Naive thymus-derived CD8-positive, alpha-beta T cell (primary cell): ENCODE measurements around the gene PLXDC1. TPM values are rescaled to one million over a fixed set of nuclear protein-coding genes. Genes with fewer than 3 reads are reported as not detected.
"Not testable (repeated sequence)": the region's sequence is repeated elsewhere in the genome, so short reads cannot be mapped to it uniquely, and the experiment has no call there.

Experiments
- ATAC-seq, 2 donors: fragments of 150-1000 bp; cut with Tn5 transposase in 1 of 2; sonication (Bioruptor Pico), chemical (Tn5 transposase) in 1 of 2; 1 replicate in 1 of 2; 2 replicates in 1 of 2; pipeline ENCODE4 v1.10.0; 2021; ENCODE audit warnings: mild to moderate bottlenecking in 2 of 2, moderate library complexity in 2 of 2
- POLR2A ChIA-PET: fragments of 350-600 bp; sonication (Branson Sonifier 250); formaldehyde crosslinking; loops from one replicate; lab custom pipeline; 2021; ENCODE audit warnings: antibody characterized with exemption; lab: Charles Lee
- DNase-seq, 10 donors: peaks; one replicate each; pipeline versions ENCODE4 v3.0.0 to v3.0.0-alpha.2; 2020 to 2022
- H3K27ac Mint-ChIP-seq, 10 donors: one replicate each; pipeline ENCODE4 v1.8.0; 2020 to 2022; ENCODE audit warnings: mild to moderate bottlenecking in 10 of 10, mixed read lengths in 10 of 10, moderate library complexity in 4 of 10, inconsistent platforms in 1 of 10
- H3K27me3 Mint-ChIP-seq, 5 donors: one replicate each; pipeline ENCODE4 v1.8.0; 2021 to 2022; ENCODE audit warnings: mixed read lengths in 5 of 5
- H3K36me3 Mint-ChIP-seq, 3 donors: one replicate each; pipeline ENCODE4 v1.8.0; 2020 to 2022; ENCODE audit warnings: mixed read lengths in 3 of 3, mild to moderate bottlenecking in 2 of 3, inconsistent platforms in 1 of 3
- H3K4me1 Mint-ChIP-seq, 4 donors: one replicate each; pipeline ENCODE4 v1.8.0; 2021 to 2022; ENCODE audit warnings: mixed read lengths in 4 of 4
- H3K4me3 Mint-ChIP-seq, 10 donors: one replicate each; pipeline ENCODE4 v1.8.0; 2020 to 2022; ENCODE audit warnings: mild to moderate bottlenecking in 10 of 10, mixed read lengths in 10 of 10, moderate library complexity in 6 of 10, inconsistent platforms in 1 of 10
- H3K9me3 Mint-ChIP-seq, 9 donors: one replicate each; pipeline ENCODE4 v1.8.0; 2020 to 2022; ENCODE audit warnings: mixed read lengths in 9 of 9, mild to moderate bottlenecking in 3 of 9, inconsistent platforms in 1 of 9, moderate library complexity in 1 of 9
- polyA plus RNA-seq, 3 donors: library from polyadenylated mRNA; unstranded; fragments of 300-500 nt; fragmentation: Illumina TruSeq; gene quantifications; one replicate each; pipeline ENCODE4 v1.2.3, GENCODE V29; 2021
- total RNA-seq, 8 experiments: library from RNA in 2 of 8; stranded (reverse) in 2 of 8; gene quantifications; one replicate each; pipeline ENCODE4 v1.2.3 and lab custom pipeline; 2021 to 2026

Gene PLXDC1
- total and polyA plus RNA-seq, 5 experiments from 2014 or later = 14.0 to 37.3 (median 23.6) TPM

- H3K27me3 Mint-ChIP-seq, H3K4me3 Mint-ChIP-seq, ATAC-seq, H3K9me3 Mint-ChIP-seq, H3K27ac Mint-ChIP-seq, H3K36me3 Mint-ChIP-seq, DNase-seq: not testable (repeated sequence)
- POLR2A ChIA-PET = interaction anchor here (0.7 kb wide), 1 partner anchor 46 kb away, joined by 5 read pairs; no protein-coding TSS in a partner anchor
- peaks cover 10 to 16% (median 14%) of the 10 kb centered on the region in 4 donors for H3K4me1 Mint-ChIP-seq
These were observed 29.5 kb downstream of the PLXDC1 start for GRCh38 chr17:39121919-39122318.

- Mint-ChIP-seq H3K4me3 (peak overlapping the region in 1 of 10 donors; percentile 29), H3K4me1 (peaks cover 12 to 17% (median 16%) of the 10 kb centered on the region in 4 donors), H3K27me3 (no peaks in the 10 kb centered on the region), H3K27ac (peak overlapping the region in 4 of 10 donors; percentile 40 to 56 (median 46)), H3K9me3 (no peaks in the 10 kb centered on the region), H3K36me3 (peaks cover 0 to 5% (median 5%) of the 10 kb centered on the region in 3 donors)
- no peak for DNase-seq
- POLR2A ChIA-PET = no interaction called here
- ATAC-seq = no peak
These were observed 32.6 kb downstream of the PLXDC1 start for GRCh38 chr17:39118674-39119419.

DNA sequence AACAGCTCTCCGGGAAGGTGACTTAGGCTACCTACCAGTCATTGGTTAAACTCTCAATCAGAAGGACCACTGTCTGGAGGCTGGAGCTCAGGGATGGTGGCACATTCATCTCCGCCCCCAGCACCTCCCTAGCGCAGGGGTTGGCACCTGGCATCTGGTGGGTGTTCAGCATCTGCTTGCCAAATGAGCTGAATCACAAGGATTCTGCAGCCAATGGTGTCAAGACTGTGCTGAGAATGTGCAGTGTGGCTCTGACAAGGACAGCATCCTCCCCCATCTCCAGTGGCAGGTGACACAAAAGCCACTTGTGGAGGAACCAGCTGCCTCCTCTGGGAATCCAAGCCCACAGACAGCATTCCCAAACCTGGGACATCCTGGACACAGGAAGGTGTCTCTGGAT is 35.2 kb downstream of the PLXDC1 start:
- peaks cover 13 to 17% (median 16%) of the 10 kb centered on the region in 4 donors for H3K4me1 Mint-ChIP-seq
- H3K36me3 Mint-ChIP-seq = peaks cover 0 to 5% (median 0%) of the 10 kb centered on the region in 3 donors
- DNase-seq = no peak
- H3K9me3 Mint-ChIP-seq = no peaks in the 10 kb centered on the region
- ATAC-seq = no peak
- H3K4me3 Mint-ChIP-seq = no peak overlapping the region
- no peaks in the 10 kb centered on the region for H3K27me3 Mint-ChIP-seq
- no peak overlapping the region for H3K27ac Mint-ChIP-seq
- POLR2A ChIA-PET = no interaction called here

DNA sequence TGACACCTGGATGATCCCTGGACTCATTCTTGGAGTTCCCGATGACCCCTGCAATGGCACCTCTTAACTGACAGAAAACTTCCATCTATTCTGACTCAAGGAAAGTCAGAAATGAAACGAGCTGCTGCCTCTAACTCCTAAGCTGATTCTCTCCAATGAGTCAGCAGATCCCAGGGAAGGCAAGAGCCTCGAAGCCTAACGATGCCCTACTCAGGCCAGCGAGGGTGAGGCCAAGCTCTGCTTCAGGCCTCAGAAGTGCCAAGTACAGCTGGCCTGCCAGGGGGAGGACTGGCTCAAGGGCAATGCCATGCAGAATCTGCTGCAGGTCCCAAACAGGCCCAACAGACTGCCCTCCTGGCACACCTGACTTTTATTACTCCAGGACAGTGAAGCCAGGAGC is 36.3 kb downstream of the PLXDC1 start:
- Mint-ChIP-seq H3K9me3 (no peaks in the 10 kb centered on the region), H3K27ac (peak overlapping the region in 2 of 10 donors; percentile 41 to 57), H3K27me3 (no peaks in the 10 kb centered on the region), H3K36me3 (peaks cover 0 to 5% (median 0%) of the 10 kb centered on the region in 3 donors), H3K4me3 (no peak overlapping the region), H3K4me1 (peaks cover 13 to 27% (median 20%) of the 10 kb centered on the region in 4 donors)
- POLR2A ChIA-PET = interaction anchor here (1.7 kb wide), 1 partner anchor 9 kb away, joined by 6 read pairs; no protein-coding TSS in a partner anchor
- DNase-seq (no peak), ATAC-seq (no peak)

DNA sequence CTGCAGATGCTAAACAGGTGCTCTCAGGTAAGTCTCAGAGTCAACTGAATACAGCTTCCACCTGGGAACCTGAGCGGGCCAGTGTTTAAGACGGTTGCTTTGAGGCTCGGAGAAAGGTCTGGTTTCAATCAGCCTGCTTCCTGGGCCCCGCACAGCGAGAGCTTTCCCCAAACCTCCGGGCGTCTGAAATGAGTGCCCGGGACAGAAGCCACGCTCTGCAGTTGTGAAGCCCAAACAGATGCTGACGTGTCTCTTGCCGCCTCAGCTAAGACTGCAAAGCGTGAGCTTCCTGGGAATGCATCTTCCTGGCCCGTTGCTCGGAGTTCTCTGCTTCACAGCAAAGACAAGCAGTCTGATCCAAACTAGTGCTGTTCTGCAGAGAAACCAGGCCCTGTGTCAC is 36.7 kb downstream of the PLXDC1 start:
- H3K27me3 Mint-ChIP-seq = no peaks in the 10 kb centered on the region
- POLR2A ChIA-PET = interaction anchor here (0.5 to 1.7 kb wide), 3 partner anchors 9 to 17 kb away, joined by 4 to 6 read pairs (median 5); no protein-coding TSS in a partner anchor
- H3K27ac Mint-ChIP-seq = peak overlapping the region in 1 of 10 donors; percentile 38
- H3K4me3 Mint-ChIP-seq = no peak overlapping the region
- peaks cover 0 to 5% (median 0%) of the 10 kb centered on the region in 3 donors for H3K36me3 Mint-ChIP-seq
- H3K9me3 Mint-ChIP-seq = no peaks in the 10 kb centered on the region
- peaks cover 13 to 31% (median 21%) of the 10 kb centered on the region in 4 donors for H3K4me1 Mint-ChIP-seq
- DNase-seq = no peak
- ATAC-seq = no peak

- peaks cover 0 to 5% (median 0%) of the 10 kb centered on the region in 3 donors for H3K36me3 Mint-ChIP-seq
- peak overlapping the region in 1 of 10 donors; percentile 38 for H3K27ac Mint-ChIP-seq
- no peak for DNase-seq
- no peak overlapping the region for H3K4me3 Mint-ChIP-seq
- H3K9me3 Mint-ChIP-seq = no peaks in the 10 kb centered on the region
- no peaks in the 10 kb centered on the region for H3K27me3 Mint-ChIP-seq
- ATAC-seq = no peak
- H3K4me1 Mint-ChIP-seq = peaks cover 10 to 31% (median 18%) of the 10 kb centered on the region in 4 donors
- POLR2A ChIA-PET = interaction anchor here (0.6 kb wide), 1 partner anchor 15 kb away, joined by 4 read pairs; no protein-coding TSS in a partner anchor
These were observed 37.6 kb downstream of the PLXDC1 start for GRCh38 chr17:39113871-39114270.

GRCh38 chr17:39110435-39111136 is 40.9 kb downstream of the PLXDC1 start:
- H3K36me3 Mint-ChIP-seq = peaks cover 3 to 5% (median 4%) of the 10 kb centered on the region in 3 donors
- POLR2A ChIA-PET = interaction anchor here (0.6 to 1.2 kb wide), 2 partner anchors 13 to 123 kb away, joined by 3 to 5 read pairs; no protein-coding TSS in a partner anchor
- no peak for ATAC-seq
- no peaks in the 10 kb centered on the region for H3K9me3 Mint-ChIP-seq
- peak overlapping the region in 4 of 10 donors; percentile 52 to 86 (median 62) for H3K27ac Mint-ChIP-seq
- no peaks in the 10 kb centered on the region for H3K27me3 Mint-ChIP-seq
- no peak overlapping the region for H3K4me3 Mint-ChIP-seq
- no peak for DNase-seq
- H3K4me1 Mint-ChIP-seq = peaks cover 0 to 20% (median 15%) of the 10 kb centered on the region in 4 donors

DNA sequence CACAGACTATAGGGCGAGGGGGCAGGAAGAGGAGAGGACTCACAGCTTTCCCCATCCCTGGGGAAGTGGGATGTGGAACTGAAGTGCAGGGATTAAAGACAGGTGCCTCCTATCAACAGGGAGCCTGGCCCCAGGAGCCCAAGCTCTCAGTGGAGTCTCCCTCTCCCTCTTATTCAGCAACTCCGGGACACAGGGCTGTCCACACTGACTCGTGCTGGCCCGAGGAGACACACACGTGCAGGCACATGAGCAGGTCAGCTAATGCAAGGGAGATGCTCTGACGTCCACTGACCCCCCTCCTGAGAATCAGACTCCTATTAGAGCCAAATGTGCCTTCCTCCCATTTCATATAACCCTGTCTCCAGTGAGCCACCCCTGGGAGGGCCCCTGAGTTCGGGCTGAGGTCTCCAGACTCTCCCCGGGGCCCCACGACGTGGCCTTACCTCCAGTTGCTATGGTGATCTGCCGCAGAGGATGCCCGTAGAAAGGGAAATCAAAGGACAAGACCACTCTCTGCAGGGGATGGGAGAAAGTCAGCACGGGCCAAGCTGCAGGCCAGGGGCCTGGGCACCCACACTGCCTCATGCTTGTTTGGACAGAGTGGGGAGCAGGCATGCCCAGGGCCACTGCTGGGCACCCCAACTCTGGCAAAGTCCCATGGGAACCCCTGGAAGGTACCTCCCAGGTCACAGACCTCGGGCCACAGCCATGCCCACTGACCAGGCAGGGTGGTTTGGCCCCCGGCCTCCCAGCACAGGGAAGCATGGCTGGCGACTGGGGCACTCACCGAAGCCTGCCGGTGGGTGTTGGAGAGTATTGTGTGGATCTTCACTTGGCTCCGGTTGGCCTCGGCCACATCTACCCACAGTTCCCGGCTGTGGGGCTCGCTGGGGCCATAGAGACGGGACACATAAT is 42.7 kb downstream of the PLXDC1 start:
- Mint-ChIP-seq H3K9me3 (no peaks in the 10 kb centered on the region), H3K4me3 (no peak overlapping the region), H3K27me3 (no peaks in the 10 kb centered on the region), H3K27ac (peak overlapping the region in 4 of 10 donors; percentile 13 to 53 (median 35)), H3K36me3 (peaks cover 0 to 7% (median 3%) of the 10 kb centered on the region in 3 donors), H3K4me1 (peaks cover 0 to 15% (median 14%) of the 10 kb centered on the region in 4 donors)
- ATAC-seq = no peak
- no peak for DNase-seq
- POLR2A ChIA-PET = interaction anchor here (0.5 kb wide), 1 partner anchor 51 kb away, joined by 7 read pairs; no protein-coding TSS in a partner anchor

- ATAC-seq = no peak
- Mint-ChIP-seq H3K9me3 (no peaks in the 10 kb centered on the region), H3K4me3 (no peak overlapping the region), H3K36me3 (peaks cover 0 to 7% (median 3%) of the 10 kb centered on the region in 3 donors), H3K27ac (peak overlapping the region in 3 of 10 donors; percentile 35 to 79 (median 41)), H3K27me3 (no peaks in the 10 kb centered on the region), H3K4me1 (peaks cover 0 to 15% (median 13%) of the 10 kb centered on the region in 4 donors)
- POLR2A ChIA-PET = no interaction called here
- DNase-seq = no peak
These were observed 43.5 kb downstream of the PLXDC1 start for GRCh38 chr17:39107973-39108372.

GRCh38 chr17:39107155-39107554 is 44.3 kb downstream of the PLXDC1 start:
- Mint-ChIP-seq H3K27me3 (no peaks in the 10 kb centered on the region), H3K4me3 (no peak overlapping the region), H3K36me3 (peaks cover 0 to 7% (median 3%) of the 10 kb centered on the region in 3 donors), H3K27ac (peak overlapping the region in 5 of 10 donors; percentile 17 to 66 (median 42)), H3K9me3 (no peaks in the 10 kb centered on the region), H3K4me1 (peaks cover 7 to 23% (median 18%) of the 10 kb centered on the region in 4 donors)
- no peak for DNase-seq
- POLR2A ChIA-PET = no interaction called here
- no peak for ATAC-seq

- Mint-ChIP-seq H3K4me1 (peaks cover 21 to 32% (median 27%) of the 10 kb centered on the region in 4 donors), H3K36me3 (peaks cover 0 to 7% (median 3%) of the 10 kb centered on the region in 3 donors), H3K9me3 (no peaks in the 10 kb centered on the region), H3K4me3 (no peak overlapping the region), H3K27me3 (no peaks in the 10 kb centered on the region), H3K27ac (peak overlapping the region in 2 of 10 donors; percentile 59 to 78)
- POLR2A ChIA-PET = interaction anchor here (1.8 kb wide), 1 partner anchor 9 kb away, joined by 6 read pairs; no protein-coding TSS in a partner anchor
- ATAC-seq = no peak
- no peak for DNase-seq
These were observed 45.7 kb downstream of the PLXDC1 start for GRCh38 chr17:39105705-39106104.
